HG02938 (cell line): ENCODE results near the gene OSBPL8.
A peak's percentile ranks its signal among the peaks of the same experiment; 100 is the strongest.

Experiments
- ATAC-seq: cut with Tn5 transposase; IDR thresholded peaks from one replicate; pipeline ENCODE4 v1.9.1; 2021; ENCODE audit warnings: mild to moderate bottlenecking, moderate library complexity; ENCODE audit not compliant: unreplicated experiment

Gene OSBPL8, protein sequence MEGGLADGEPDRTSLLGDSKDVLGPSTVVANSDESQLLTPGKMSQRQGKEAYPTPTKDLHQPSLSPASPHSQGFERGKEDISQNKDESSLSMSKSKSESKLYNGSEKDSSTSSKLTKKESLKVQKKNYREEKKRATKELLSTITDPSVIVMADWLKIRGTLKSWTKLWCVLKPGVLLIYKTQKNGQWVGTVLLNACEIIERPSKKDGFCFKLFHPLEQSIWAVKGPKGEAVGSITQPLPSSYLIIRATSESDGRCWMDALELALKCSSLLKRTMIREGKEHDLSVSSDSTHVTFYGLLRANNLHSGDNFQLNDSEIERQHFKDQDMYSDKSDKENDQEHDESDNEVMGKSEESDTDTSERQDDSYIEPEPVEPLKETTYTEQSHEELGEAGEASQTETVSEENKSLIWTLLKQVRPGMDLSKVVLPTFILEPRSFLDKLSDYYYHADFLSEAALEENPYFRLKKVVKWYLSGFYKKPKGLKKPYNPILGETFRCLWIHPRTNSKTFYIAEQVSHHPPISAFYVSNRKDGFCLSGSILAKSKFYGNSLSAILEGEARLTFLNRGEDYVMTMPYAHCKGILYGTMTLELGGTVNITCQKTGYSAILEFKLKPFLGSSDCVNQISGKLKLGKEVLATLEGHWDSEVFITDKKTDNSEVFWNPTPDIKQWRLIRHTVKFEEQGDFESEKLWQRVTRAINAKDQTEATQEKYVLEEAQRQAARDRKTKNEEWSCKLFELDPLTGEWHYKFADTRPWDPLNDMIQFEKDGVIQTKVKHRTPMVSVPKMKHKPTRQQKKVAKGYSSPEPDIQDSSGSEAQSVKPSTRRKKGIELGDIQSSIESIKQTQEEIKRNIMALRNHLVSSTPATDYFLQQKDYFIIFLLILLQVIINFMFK

GRCh38 chr12:76559400-76560085, at the start of gene OSBPL8:
OSBPL8 (minus strand) TSS chr12:76559771; CDS start chr12:76487551, 72,220 bp downstream.
- ATAC-seq = peak; percentile 79

DNA sequence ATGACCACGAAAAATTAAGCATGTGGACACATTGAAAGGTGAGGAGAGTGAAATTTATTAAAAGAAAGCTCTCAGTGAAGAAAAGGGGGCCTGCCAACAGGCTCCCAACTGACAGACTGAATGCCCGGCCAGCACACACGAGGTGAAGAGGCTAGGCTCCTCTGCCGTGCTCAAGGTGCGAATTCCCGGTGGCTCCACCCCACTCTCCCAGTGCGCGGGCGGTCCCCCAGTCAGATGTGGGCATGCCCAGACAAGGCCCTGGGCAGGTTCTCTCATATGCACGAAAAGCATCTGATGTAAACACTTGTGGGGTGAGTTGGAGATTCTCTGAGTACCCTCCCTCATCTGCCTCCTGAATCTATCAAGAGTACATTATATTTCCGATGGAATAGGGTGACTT, 48.5 kb upstream of the OSBPL8 start:
- ATAC-seq = no peak

GRCh38 chr12:76595056-76595455, 35.5 kb upstream of the OSBPL8 start:
- ATAC-seq = no peak

GRCh38 chr12:76591476-76591875, 31.9 kb upstream of the OSBPL8 start:
- ATAC-seq = no peak

- no peak for ATAC-seq
Measured at GRCh38 chr12:76590131-76590530, 30.6 kb upstream of the OSBPL8 start.

- ATAC-seq = no peak
Measured at GRCh38 chr12:76588881-76589565, 29.5 kb upstream of the OSBPL8 start.

DNA sequence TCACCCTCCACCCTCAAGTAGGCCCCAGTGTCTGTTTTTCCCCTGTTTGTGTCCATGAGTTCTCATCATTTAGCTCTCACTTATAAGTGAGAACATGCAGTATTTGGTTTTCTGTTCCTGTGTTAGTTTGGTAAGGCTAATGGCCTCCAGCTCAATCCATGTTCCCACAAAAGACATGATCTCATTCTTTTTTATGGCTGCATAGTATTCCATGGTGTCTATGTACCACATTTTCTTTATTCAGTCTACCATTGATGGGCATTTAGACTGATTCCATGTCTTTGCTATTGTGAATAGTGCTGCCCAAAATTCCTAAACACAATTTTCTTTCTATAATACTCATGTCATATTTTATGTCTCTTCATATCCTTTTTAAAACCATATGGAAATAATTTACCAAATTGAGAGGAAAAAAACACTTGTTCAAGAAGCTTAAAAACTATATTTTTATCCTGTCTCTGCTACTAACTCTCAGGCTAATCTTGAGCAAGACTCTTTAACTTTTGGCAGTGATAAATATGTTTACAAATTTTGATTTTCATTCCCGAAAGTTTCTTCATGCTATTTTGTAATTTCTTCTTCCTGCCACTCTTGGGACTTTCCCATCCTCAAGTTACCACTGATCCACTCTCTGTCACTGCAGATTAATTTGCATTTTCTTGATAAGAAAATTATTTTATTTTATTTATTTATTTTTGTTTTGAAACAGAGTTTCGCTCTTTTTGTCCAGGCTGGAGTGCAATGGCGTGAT, 28.0 kb upstream of the OSBPL8 start:
- no peak for ATAC-seq

- no peak for ATAC-seq
Measured at GRCh38 chr12:76586764-76587395, 27.3 kb upstream of the OSBPL8 start.

DNA sequence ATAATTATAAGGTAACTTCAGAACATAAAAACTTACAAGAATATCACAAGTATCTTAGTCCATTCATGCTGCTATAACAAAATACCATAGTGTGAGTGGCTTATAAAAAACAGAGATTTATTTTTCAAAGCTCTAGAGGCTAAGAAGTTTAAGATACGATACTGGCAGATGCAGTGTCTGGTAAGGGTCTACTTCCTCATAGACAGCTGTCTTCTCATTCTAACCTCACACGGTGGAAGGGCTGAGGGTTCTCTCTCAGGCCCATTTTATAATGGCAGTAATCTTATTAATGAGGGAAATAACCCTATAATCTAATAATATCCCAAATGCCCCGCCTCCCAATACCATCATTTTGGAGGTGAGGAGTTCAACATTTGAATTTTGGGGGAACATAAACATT, 23.7 kb upstream of the OSBPL8 start:
- ATAC-seq = peak; percentile 55

DNA sequence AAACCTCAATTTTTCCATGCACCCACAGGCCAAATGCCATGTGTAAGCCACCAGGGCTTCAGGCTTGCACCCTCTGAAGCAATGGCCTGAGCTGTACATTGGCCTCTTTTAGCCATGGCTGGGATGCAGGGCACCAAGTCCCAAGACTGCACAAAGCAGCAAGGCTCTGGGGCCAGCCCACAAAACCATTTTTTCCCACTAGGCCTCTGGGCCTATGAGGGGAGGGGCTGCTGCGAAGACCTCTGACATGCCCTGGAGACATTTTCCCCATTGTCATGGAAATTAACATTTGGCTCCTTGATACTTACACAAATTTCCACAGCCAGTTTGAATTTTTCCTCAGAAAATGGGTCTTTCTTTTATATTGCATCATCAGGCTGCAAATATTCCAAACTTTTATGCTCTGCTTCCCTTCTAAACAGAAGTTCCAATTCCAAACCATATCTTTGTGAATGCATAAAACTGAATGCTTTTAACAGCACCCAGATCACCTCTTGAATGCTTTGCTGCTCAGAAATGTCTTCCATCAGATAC, 14.3 kb upstream of the OSBPL8 start:
- no peak for ATAC-seq

GRCh38 chr12:76571256-76571655, 11.7 kb upstream of the OSBPL8 start:
- ATAC-seq = no peak

GRCh38 chr12:76569685-76570604, 10.4 kb upstream of the OSBPL8 start:
- ATAC-seq = no peak

DNA sequence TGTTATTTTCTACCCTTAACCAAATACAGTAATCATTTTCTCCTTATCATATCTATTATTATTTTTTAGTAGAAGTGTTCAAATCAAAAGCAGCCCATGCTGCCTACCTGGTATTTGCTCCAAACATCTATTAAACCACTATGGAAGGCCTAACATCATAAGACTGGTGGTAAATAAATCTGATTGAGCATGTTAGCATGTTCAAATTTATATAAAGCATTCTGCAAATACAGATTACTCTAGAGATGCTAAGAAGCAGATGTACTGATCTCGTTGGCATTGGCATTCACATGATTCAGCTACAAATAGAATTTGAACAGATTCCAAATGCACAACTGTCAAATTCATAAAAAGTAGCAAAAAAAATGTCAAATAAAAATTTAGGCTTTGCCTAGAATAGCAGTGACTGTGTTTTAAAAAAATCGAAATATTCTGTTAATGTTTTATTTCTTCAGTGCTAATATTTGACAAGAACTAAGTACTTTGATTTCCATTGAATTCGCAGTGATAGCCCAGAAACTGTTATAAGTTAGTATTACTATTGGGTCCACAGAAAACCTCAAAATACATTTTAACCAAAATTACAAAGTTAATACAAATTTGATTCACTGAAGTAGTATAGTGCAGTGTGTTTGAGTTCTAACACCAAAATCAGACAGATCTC, 9.4 kb upstream of the OSBPL8 start:
- ATAC-seq = no peak

GRCh38 chr12:76568130-76568529, 8.6 kb upstream of the OSBPL8 start:
- no peak for ATAC-seq

DNA sequence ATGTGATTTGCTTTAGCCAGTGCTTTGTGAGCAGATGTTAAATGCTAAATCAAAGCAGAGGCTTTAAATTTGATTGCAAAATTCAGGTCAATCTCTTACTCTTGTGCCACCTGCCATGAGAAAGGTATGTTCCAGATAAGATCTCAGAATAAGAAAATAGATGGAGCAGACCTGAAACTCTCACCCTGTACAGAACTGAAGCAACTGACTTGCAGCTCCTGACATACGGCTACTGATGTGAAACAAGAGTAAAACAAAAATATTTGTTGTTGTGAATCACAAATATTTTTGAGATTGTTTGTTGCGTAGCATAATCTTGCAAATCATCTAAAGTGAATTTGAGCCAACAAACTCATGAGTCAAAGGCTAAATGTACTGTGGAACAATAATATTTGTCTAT, 3.5 kb upstream of the OSBPL8 start:
- no peak for ATAC-seq

DNA sequence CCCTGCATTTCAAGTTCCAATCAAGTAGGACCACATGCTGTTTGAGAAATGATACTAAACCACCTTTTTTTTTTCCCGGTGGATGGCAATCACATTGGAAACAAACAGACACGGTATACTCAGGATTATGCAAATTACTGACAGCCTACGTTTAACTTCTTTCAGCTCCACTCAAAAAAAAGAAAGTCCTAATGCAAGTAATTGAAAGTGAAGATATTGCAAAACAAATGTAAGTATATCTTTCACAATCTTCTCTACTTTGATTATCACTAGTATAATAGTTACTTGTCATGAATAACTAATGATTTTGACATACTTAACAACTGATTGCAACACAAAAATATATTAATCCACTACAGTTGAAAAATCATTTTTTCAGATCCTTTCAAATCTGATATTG, 2.6 kb upstream of the OSBPL8 start:
- ATAC-seq = no peak

DNA sequence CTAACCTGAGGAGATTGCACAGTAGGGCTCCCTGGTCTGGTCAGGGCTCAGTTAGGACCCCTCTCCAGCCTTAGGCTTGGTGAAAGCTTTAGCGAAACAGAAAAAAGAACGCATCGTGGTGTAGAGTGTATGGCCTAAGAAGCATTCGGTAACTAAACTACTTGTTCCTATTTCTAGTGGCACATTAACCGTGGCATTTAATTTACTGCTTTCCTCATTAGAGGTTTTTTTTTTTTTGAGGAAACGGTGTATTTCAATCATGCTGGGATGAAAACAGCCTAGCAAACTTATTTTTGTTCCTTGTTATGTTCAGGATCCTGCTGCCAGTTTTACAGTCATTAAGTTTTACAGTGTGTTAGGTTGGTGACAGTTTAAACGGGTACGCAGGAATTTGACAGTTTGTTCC, 518 bp upstream of the OSBPL8 start:
- peak; percentile 43 for ATAC-seq
